ENCODE measurements around the gene SLFN12.
"Not testable (repeated sequence)": the region's sequence is repeated elsewhere in the genome, so short reads cannot be mapped to it uniquely, and the experiment has no call there.

The SLFN12 gene

DNA sequence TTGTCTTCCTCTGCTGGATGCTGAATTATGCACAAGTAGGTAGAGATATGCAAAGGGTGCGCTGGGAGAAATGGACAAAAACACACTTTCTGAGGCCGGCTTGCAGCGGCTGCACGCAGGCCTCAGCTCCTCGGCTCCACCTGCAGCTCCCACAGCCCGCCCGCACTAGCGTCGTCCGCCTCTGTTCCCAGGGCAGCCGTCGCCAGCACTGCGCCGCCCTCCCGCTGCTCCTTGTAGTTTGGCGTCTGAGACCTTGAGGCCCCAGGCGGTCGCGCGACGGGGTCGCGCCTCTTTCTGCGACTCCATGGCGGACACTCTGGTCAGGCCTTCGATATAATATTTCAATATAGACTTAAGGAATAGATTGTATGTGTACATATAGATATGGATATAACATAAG, 24.8 kb downstream of the SLFN12 start:
- no peak for DNase-seq

DNA sequence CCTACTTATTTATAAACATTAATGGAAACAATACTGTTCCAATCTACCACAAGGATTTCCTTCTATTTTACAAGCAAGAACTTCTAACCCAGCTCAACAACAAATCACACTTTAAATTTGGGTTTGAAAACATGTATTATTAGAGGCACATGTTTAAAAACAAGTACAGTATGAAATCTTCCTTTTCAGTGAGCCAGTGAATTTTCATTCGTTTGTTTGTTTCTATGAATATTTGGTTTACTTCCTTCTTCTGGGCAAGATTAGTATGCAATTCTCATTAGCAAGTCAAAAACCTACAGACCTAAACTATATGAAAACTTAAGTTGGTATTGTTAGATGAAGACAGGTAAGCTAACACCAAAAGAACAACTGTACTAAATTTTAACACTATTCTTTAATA, 25.7 kb downstream of the SLFN12 start:
- no peak for DNase-seq

DNA sequence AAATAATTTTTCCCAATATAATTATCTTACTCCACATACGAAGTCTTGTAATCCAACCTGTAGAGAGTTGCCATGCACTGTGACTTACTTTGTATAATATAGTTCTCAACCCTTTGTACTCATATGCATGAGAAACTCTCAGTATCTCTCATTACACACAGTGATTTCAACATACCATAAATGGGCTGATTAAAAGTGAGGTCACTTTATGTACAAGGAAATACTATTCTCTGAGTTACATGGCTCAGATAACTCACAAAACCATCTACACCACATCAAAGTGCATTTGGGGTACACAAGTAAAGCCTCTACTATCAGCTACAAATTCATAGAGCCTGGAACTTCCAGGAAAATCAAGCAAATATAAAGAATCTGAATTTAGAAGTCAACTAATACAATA, 27.9 kb downstream of the SLFN12 start:
- no peak for DNase-seq

DNA sequence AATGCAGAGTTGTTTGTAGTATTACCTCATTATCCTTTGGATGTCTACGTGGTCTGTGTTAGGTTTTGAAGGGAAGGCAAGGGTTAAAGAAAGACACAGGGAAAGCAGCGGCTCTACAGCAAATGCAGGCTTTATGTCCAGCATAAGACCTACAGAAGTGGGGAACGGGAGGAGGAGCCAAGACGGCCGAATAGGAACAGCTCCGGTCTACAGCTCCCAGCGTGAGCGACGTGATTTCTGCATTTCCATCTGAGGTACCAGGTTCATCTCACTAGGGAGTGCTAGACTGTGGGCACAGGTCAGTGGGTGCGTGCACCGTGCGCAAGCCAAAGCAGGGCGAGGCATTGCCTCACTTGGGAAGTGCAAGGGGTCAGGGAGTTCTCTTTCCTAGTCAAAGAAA, 38.5 kb downstream of the SLFN12 start:
- DNase-seq: not testable (repeated sequence)

DNA sequence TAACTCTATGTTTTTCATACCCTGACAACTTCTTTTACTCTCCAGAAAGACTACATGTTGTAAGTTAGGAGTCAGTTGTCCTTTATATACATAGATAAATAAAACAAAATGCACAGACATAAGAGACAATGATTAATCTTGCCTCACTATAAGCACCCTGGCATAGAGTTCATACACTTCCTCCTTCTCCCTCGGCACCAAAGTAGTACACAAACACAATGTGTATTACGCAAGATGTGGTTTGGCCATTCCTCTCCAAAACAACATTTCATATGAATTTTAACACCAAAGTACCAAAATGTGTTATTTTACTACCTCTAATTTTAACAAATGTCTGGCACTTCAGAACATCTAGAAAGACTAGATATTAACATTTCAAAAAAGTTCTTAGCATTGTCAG, 41.6 kb downstream of the SLFN12 start:
- no peak for DNase-seq

DNA sequence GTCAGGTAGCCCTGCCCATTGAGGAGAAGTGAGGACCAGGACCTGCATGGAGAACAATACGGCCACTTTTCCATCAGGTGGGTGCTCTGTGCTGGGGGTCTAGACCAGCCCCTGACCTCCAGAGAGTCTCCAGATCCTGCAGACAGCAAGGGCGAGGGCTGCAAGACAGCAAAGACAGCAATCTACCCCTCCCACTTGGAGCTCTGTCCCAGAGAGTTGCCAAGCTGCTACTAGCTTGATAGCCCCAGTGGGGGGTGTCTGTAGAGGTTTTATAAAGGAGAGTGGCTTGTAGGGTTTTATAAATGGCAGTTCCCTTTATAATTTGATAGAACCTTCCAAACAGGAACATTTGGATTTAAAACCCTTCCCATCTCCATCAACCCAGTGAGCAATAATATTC, 42.1 kb downstream of the SLFN12 start:
- DNase-seq: no peak

DNA sequence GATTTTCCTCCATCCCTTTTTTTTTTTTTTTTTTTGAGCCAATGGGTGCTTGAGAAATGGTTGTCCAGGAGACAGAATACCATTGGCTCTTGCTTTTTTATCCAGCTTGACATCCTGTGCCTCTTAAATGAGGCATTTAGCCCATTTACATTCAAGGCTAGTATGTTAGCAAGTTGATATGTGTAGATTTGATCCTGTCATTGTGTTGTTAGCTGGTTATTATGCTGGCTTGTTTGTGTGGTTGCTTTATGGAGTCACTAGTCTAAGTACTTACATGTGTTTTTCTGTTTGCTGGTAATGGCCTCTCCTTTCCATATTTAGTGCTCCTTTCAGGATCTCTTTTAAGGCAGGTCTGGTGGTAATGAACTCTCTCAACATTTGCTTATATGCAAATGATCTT, 44.8 kb downstream of the SLFN12 start:
- DNase-seq: no peak

DNA sequence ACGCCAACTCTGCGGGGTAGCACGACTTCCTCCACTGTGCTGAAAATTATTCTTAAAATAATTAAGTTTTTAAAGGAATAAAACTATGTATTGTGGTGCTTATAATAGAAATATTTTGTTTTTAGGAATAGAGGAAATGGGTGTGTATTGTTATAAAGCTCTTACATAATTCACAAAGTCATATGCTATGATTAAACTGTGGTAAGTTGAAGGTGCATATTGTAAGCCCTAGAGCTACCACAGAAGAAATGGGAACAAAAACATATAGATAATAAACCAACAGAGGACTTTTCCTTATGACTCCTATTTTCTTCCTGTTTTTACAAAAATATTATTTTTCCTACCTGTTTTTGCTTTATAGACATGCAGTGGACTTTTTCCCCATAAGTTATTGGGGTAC, 54.6 kb downstream of the SLFN12 start:
- DNase-seq: no peak

DNA sequence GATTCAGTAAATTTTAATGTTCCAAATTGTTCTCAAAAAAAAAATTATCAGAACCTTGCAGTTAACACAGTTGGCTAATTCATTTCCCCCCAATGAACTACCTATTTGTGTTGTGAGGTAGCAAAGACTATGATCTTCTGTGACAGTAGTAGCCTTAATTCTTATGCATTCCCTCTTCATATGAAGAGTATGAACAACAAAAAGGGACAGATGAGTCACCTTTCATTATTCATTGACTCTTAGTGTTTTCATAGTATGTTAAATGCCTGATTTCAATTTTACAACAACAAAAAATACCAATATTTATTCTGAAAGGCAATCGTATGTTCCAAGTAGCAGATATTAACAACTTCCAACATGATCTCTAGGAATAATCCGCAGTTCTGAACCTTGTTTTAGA, 55.2 kb downstream of the SLFN12 start:
- DNase-seq: no peak

DNA sequence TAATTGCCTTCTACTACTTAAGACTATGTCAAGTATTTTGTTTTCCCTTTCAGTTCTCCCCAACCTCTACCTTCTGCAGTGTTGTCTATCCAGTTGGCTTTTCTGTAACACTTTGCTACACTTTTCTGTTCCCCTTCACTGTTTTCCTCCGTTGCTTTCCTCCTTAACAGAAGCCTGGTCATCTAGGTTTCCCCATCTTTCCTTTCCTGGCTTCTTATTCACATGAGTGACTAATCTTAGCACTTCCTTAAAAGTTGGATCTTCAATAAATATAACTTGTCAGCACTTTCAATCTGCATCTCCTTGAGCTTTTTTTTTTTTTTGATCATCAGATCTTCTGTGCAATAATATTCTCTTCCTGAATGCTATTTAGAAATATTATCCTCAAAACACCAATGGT, 56.1 kb downstream of the SLFN12 start:
- DNase-seq: no peak

DNA sequence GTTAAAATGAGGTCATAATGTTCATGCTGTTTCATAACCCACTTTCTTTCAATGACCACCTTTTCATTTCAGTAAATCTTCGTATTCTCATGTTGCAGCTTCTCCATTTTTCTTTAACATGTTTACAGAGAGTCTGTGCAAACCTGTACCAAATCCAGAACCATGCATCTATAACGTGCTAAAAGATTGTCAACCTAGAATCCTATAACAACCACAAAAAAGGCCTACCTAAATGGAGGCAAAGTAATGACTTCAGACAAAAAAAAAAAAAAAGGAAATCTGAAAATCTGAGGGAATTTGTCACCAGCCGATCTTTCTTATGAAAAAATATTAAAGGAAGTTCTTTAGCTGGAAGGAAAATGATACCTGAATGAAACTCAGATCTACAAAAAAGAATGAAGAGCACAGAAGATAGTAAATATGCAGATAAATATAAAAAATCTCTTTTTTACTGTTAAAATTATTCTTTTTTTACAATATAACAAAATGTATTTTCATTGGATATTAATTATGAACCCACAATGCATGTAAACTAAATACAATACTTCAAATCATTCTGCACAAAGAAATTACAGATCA, 57.4 kb downstream of the SLFN12 start:
- no peak for DNase-seq

DNA sequence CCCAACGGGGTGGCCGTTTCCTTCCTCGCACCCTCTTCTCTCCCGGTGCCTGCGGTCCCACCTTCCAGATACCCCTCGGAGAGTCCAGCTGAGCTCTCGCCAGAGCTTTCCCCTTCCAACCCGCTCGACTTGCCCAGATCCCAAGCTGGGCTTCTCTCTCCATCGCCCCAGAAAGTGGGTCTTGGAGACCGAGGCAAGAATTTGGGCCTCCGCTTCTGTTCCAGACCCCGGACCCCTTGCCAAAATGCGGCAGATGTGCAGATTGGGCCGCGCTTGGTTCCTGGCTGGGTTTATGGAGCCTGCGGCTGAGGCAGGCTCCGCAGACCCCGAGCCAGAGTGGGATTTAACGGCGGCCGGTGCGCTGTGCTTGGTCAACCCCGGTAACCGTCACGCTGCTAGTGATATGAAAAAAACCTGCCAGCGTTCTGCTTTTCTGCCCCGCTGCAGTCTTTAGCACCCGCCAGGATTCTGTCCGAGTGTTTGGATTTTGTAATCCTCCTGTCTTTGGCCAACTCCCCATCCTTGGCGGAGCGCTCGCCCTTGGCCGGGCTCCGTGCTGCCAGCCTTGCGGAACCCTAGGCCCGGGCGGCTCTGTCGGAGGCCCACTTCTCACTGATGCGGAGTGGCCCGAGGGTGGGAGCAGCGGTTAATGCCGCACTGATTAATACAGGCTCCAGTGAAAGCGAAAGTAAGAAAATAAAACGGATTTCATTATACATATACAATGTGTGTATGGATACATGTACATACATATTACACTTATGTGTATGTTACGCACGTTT, 58.1 kb downstream of the SLFN12 start:
- DNase-seq: peak; percentile 55

DNA sequence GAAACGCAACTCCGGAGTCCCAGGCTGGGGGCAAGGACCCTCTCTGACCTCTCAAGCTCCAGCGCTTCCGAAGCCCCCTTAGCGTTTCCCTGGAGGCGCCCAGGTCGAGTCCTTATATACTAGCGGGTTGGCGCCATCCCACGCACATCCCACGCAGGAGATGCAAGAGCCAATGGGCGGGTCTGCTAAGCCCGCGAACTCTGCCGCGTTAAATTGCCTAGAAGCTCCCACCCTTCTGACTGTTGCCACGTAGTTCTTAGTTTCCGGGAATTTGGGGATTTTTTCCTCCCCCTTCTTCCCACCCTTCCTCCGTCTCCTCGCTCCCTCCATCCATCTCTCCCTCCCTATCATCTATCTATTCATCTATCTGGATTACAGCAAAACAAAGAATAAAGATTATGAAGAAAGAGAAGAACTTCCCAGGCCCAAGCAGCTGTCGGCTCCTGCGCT, 58.7 kb downstream of the SLFN12 start, which contains the start of gene SLFN11:
SLFN11 (minus strand) TSS at position 88 of the 450 bp plus-strand sequence. CDS start 9,814 bp downstream, outside the sequence.
- DNase-seq: peak; percentile 75

DNA sequence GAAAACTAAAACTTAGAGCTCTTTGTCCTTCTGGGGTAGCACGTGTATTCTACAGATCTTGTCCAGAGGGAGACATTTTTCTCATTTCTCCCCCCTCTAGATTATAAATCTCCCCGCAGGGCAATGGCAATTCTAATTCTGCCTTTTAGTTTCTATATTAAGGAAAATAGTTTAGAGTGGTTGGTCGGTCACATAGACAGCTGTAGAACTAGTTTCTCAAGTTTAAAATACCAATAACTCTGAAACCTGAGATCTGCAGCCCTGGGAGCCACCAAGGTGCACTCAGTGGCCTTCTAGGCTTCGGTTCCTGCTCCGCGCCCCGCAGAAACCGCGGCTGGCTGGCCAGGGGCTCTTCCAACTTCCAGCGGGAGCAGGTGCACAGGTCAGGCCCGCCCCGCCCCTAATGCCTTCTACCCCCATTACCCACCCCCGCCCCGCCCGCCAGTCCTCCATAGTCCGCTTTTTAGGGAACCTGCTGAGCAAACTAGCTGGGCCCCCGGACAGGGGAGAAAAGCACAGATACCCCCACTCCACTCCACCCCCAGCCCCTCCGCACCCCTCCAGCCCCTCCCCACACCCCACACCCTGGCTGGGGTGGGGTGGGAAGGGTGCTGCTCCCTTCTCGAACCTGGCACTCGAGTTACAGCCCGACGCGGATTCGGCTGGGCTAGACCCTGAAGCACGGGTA, 59.3 kb downstream of the SLFN12 start:
- DNase-seq: no peak

DNA sequence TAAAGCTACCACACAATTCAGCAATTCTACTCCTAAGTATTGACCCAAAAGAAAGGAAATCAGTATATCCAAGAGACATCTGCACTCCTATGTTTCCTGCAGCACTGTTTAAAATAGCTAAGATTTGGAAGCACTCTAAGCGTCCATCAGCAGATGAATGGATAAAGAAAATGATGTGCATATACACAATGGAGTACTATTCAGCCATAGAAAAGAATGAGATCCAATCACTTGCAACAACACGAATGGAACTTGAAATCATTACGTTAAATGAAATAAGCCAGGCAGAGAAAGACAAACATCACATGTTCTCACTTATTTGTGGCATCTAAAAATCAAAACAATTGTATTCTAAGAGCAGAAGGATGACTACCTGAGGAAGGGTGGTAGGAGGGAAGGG, 60.4 kb downstream of the SLFN12 start:
- no peak for DNase-seq

DNA sequence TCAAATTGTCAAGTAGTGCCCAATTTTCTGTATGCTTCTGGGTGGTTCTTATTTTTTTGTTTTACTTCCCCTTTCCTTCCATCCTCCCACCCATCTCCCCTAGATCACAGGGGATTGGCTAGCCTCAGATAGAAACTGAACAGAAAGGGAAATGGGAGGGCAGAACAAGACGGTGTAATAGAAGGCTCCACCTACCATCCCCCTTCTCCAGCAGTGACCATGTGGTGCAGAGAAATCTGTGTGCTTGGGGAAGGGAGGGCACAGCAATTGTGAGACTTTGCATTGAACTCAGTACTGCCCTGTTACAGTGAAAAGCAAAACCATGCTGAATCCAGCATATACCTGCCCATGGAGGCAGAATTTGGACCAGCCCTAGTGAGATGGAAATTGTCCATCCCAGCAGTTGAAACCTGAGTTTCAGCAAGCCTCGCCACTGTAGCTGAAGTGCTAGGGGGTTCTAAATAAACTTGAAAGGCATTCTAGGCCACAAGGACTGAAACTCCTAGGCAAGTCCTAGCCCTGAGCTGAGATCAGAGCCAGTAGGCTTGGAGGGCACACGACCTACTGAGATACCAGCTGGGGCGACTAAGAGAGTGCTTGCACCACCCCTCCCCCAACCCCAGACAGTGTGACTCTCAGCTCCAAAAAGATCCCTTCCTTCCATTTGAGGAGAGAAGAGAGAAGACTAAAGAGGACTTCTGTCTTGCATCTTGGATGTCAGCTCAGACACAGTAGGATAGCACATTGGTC, 64.0 kb downstream of the SLFN12 start:
- no peak for DNase-seq

DNA sequence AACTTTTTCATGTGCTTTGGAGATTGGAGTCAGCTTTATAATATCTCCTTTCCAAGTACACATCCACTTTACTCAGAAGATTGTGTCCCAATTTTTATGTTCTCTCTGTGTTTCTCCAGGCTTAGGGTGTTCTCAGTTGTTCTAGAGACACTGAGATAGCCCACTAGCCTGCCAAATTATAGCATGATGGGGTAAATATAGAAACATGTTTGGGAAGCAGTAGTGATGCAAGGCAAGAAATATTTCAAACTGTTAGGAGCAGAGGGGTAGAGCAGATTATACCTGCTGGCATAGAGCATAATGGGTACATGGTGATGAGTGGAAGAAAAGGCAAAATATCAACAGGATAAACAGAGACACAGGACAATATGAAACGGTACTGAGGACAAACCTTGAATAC, 71.3 kb downstream of the SLFN12 start:
- no peak for DNase-seq

All from right hindlimb (tissue), 1 donor.